Gastrocnemius medialis (tissue), 4 donors: ENCODE data around the gene DPYD. TPM values are rescaled to one million over a fixed set of nuclear protein-coding genes. Genes with fewer than 3 reads are reported as not detected.

Source experiments
- ATAC-seq, 2 donors: fragments of 150-250 bp; one replicate each; pipeline ENCODE4 v1.9.1; 2016
- DNase-seq, 2 donors: peaks; one replicate each; pipeline ENCODE4 v3.0.0-alpha.2; 2019
- H3K27ac ChIP-seq, 4 donors: fragments of 200-600 bp; sonication (generic); 1 replicate in 1 of 4; 2 replicates in 3 of 4; pipeline ENCODE4 v1.5.1; 2016 to 2018; ENCODE audit warnings: mild to moderate bottlenecking in 2 of 4, moderate library complexity in 1 of 4
- H3K27me3 ChIP-seq, 3 donors: fragments of 200-600 bp; sonication (generic) in 2 of 3; 1 replicate in 1 of 3; 2 replicates in 2 of 3; pipeline versions ENCODE4 v1.5.1 to v1.6.0; 2016 to 2019; ENCODE audit warnings: mild to moderate bottlenecking in 1 of 3, moderate library complexity in 1 of 3
- H3K36me3 ChIP-seq, 2 donors: fragments of 200-600 bp; sonication (generic) in 1 of 2; one replicate each; pipeline ENCODE4 v1.5.1; 2017 to 2018
- H3K4me1 ChIP-seq, 2 donors: fragments of 200-600 bp; sonication (generic) in 1 of 2; one replicate each; pipeline ENCODE4 v1.5.1; 2016 to 2017; ENCODE audit warnings: mild to moderate bottlenecking in 2 of 2
- H3K4me3 ChIP-seq, 4 donors: fragments of 200-600 bp; sonication (generic) in 3 of 4; 1 replicate in 1 of 4; 2 replicates in 3 of 4; pipeline ENCODE4 v1.5.1; 2016 to 2019; ENCODE audit warnings: mild to moderate bottlenecking in 2 of 4
- H3K9me3 ChIP-seq, 3 donors: fragments of 200-600 bp; sonication (generic) in 2 of 3; 1 replicate in 1 of 3; 2 replicates in 2 of 3; pipeline ENCODE4 v1.5.1; 2016 to 2019
- POLR2A ChIP-seq, 2 donors: fragments of 450-650 bp; IDR thresholded peaks; one replicate each; pipeline ENCODE4 v1.6.1; 2017; ENCODE audit warnings: antibody characterized with exemption in 2 of 2, mild to moderate bottlenecking in 2 of 2, moderate library complexity in 2 of 2
- in situ Hi-C, 4 donors: fragments of 200-750 bp; cut with MboI; loops; one replicate each; pipeline versions ENCODE4 v1.15.0 to v1.8.0; 2017; ENCODE audit warnings: low sequenced_read_pairs in 4 of 4
- intact Hi-C: fragments of 100-400 bp; cut with DNase I; formaldehyde crosslinking; loops from one replicate; pipeline ENCODE4 v1.15.1; 2023; ENCODE audit warnings: low total_unique reads
- total RNA-seq, 4 donors: library from RNA; depleted of rRNA; stranded (reverse); fragments of >200 nt; gene quantifications; one replicate each; pipeline versions ENCODE4 v1.1.0 to v1.2.3, GENCODE V29; 2016
- TF ChIP-seq, protein P1 (sequence below), 5 experiments: fragments of 450-650 bp in 3 of 5; fragments of 200-600 bp in 2 of 5; sonication (generic) in 2 of 5; IDR thresholded peaks in 4 of 5; conservative IDR thresholded peaks in 1 of 5; 1 replicate in 4 of 5; 2 replicates in 1 of 5; pipeline ENCODE4 v1.5.1; 2016 to 2019; ENCODE audit warnings: antibody characterized with exemption in 5 of 5, mild to moderate bottlenecking in 3 of 5, moderate library complexity in 3 of 5

DPYD gene
- total RNA-seq, 4 donors from 2014 or later = 4.6 to 13.9 (median 9.1) TPM

GRCh38 chr1:97088391-97088790 is 832.4 kb downstream of the DPYD start:
- intact Hi-C loops = no loop called here
- H3K36me3 ChIP-seq = no peaks in the 10 kb centered on the region
- TF ChIP-seq, protein P1, sequence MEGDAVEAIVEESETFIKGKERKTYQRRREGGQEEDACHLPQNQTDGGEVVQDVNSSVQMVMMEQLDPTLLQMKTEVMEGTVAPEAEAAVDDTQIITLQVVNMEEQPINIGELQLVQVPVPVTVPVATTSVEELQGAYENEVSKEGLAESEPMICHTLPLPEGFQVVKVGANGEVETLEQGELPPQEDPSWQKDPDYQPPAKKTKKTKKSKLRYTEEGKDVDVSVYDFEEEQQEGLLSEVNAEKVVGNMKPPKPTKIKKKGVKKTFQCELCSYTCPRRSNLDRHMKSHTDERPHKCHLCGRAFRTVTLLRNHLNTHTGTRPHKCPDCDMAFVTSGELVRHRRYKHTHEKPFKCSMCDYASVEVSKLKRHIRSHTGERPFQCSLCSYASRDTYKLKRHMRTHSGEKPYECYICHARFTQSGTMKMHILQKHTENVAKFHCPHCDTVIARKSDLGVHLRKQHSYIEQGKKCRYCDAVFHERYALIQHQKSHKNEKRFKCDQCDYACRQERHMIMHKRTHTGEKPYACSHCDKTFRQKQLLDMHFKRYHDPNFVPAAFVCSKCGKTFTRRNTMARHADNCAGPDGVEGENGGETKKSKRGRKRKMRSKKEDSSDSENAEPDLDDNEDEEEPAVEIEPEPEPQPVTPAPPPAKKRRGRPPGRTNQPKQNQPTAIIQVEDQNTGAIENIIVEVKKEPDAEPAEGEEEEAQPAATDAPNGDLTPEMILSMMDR (IDR thresholded peaks at IDR 0.05 in 4 of 5, conservative IDR thresholded peaks at IDR 0.05 in 1 of 5) = no peak
- no peak for TF ChIP-seq POLR2A (IDR thresholded peaks at IDR 0.05)
- in situ Hi-C loops = no loop called here
- H3K4me3 ChIP-seq = no peak overlapping the region
- no peaks in the 10 kb centered on the region for H3K27me3 ChIP-seq
- ATAC-seq (no peak), DNase-seq (no peak)
- H3K9me3 ChIP-seq = no peaks in the 10 kb centered on the region
- H3K4me1 ChIP-seq = no peaks in the 10 kb centered on the region
- no peak overlapping the region for H3K27ac ChIP-seq

DNA sequence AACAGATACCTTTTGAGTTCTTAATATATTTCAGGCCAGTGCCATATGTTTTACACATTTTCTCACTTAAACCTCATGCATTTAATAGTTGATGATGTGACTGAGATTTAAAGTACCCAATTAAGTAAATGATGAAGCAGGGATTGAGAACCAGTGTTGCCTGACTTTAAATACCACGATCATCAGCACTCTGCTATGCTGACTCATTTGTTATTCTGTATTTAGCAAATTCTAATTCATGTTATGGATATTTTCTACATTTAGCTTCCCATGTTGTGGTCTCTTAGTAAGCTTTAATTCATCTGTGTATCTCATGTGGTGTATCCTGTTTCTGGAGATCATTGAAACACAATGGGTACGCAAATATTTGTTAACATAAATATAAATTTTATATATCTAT is 836.3 kb downstream of the DPYD start:
- in situ Hi-C loops = no loop called here
- no peak overlapping the region for H3K4me3 ChIP-seq
- no peak overlapping the region for H3K27ac ChIP-seq
- no peak for TF ChIP-seq POLR2A (IDR thresholded peaks at IDR 0.05)
- TF ChIP-seq, protein P1 (IDR thresholded peaks at IDR 0.05 in 4 of 5, conservative IDR thresholded peaks at IDR 0.05 in 1 of 5) = no peak
- no peak for ATAC-seq
- no peaks in the 10 kb centered on the region for H3K27me3 ChIP-seq
- H3K36me3 ChIP-seq = no peaks in the 10 kb centered on the region
- no peak for DNase-seq
- no peaks in the 10 kb centered on the region for H3K9me3 ChIP-seq
- intact Hi-C loops = no loop called here
- no peaks in the 10 kb centered on the region for H3K4me1 ChIP-seq

- TF ChIP-seq POLR2A (IDR thresholded peaks at IDR 0.05) = no peak
- TF ChIP-seq, protein P1 (IDR thresholded peaks at IDR 0.05 in 4 of 5, conservative IDR thresholded peaks at IDR 0.05 in 1 of 5) = no peak
- Histone ChIP-seq H3K27ac (no peak overlapping the region), H3K36me3 (no peaks in the 10 kb centered on the region), H3K27me3 (no peaks in the 10 kb centered on the region), H3K4me3 (no peak overlapping the region), H3K4me1 (no peaks in the 10 kb centered on the region), H3K9me3 (no peaks in the 10 kb centered on the region)
- DNase-seq (no peak), ATAC-seq (no peak)
- intact Hi-C loops (no loop called here), in situ Hi-C loops (no loop called here)
Observed at GRCh38 chr1:97082160-97082848, 838.5 kb downstream of the DPYD start.

DNA sequence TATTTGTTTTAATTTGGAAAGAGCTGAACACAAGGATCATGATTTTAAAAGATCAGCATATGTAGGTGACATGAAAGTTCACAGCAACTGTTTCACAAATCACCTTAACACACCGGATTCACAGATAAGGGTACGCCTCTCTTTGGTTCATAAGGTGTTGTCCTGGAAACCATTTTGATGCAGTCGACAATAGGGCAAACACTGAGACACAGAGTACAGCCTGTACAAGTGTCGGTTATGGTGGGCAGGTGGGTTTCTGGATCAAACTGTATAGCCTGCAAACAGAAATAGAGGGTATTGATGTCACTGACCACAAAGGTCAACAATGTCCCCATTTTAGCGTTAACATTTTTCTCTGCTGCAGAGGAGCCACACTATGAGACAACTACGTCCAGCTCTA is 842.0 kb downstream of the DPYD start:
- in situ Hi-C loops (no loop called here), intact Hi-C loops (no loop called here)
- Histone ChIP-seq H3K4me3 (no peak overlapping the region), H3K4me1 (no peaks in the 10 kb centered on the region), H3K27ac (no peak overlapping the region), H3K9me3 (no peaks in the 10 kb centered on the region), H3K36me3 (no peaks in the 10 kb centered on the region), H3K27me3 (no peaks in the 10 kb centered on the region)
- no peak for DNase-seq
- TF ChIP-seq, protein P1 (IDR thresholded peaks at IDR 0.05 in 4 of 5, conservative IDR thresholded peaks at IDR 0.05 in 1 of 5) = no peak
- TF ChIP-seq POLR2A (IDR thresholded peaks at IDR 0.05) = no peak
- no peak for ATAC-seq

DNA sequence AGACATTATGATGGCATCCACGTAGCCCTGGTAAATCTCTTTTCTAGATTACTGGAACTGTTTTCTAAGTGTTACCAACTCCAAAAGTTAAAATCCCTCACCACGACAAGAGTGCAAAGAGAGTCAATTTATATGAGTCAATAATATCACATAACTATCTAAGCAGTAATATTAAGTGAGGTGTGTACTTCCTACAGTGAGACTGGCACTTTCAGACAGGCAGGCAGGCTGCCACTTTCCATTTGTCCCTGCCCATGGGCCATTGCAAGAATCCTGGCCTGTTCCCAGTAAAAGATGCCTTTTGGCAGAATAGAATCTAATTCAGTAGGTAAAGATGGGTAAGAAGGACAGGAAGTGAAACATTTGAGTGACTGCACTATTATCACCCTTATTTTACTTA is 843.6 kb downstream of the DPYD start:
- H3K4me3 ChIP-seq = no peak overlapping the region
- no peak for TF ChIP-seq POLR2A (IDR thresholded peaks at IDR 0.05)
- TF ChIP-seq, protein P1 (IDR thresholded peaks at IDR 0.05 in 4 of 5, conservative IDR thresholded peaks at IDR 0.05 in 1 of 5) = no peak
- ATAC-seq = no peak
- H3K27ac ChIP-seq = no peak overlapping the region
- H3K9me3 ChIP-seq = no peaks in the 10 kb centered on the region
- intact Hi-C loops (no loop called here), in situ Hi-C loops (no loop called here)
- no peak for DNase-seq
- no peaks in the 10 kb centered on the region for H3K4me1 ChIP-seq
- H3K27me3 ChIP-seq = no peaks in the 10 kb centered on the region
- no peaks in the 10 kb centered on the region for H3K36me3 ChIP-seq
